Suppressor macrophage treated with lipopolysaccharide for 1 hour (primary cell): ENCODE measurements around the gene FBXL2.
"Not testable (repeated sequence)": the region's sequence is repeated elsewhere in the genome, so short reads cannot be mapped to it uniquely, and the experiment has no call there.

Experiments
- DNase-seq, 3 donors: peaks; one replicate each; pipeline ENCODE4 v3.0.0-alpha.2; 2020 to 2022

FBXL2 gene

DNA sequence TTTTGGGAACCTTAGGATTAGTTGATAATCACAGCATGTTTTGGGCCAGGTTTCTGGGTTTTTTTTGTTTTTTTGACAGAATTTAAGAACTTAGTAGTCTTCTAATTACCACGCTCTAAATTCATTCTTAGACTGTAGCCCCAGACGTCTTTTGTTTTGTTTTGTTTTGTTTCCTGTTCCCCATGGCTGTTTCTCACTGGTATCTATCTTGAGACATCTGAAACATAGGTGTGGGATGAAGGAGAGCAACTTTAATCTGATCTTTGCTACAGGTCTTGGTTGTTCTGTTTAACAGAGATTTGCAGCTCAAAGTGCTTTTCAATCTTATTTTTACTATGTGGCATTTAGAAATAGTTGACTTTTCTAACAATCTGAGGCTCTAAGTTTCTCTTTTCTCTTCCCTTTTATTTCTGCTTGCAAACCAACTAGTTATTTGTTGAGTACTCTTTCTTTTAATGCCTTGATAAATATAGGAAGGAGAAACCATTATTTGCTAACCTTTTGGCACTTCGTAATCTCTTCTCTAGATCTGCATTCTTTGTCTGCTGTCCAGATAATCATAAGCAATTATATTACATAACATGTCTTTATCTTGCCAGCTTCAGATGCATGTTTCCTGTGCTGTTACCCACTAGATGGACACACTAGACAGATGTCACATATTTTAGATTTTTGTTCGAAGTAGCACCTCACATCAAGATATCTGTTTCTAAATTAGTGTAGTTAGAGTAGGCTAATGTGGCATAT lies 40.9 kb downstream of the FBXL2 start:
- no peak for DNase-seq

DNA sequence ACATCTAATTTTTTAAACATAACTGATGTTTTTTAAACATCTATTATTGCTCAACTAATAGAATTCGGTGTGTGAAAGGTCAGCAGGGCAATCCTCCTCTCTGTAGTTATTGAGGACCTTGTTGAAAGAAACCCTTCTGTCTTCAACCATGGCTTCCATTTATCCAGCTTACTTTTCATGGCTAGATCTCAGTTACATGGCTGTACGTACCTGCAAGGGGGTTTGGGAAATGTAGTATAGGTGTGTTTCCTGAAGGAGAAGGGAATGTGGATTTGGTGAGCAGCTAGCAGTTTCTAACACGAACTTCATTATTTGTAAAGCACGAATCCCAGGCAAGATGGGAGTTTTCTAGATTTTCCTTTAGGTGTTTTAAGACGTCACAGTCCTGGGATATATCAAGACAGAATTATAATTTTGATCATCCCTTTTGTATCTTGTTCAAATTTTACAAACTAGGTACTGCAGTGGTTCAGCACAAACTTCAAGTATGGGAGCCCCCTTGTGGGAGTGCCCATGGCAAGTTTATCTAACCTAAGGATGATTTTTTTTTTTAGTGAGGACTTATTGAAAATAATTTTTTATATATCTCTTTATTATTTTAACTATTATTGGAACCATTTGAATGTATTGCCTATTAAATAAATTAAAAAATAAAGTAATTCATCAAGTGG lies 41.6 kb downstream of the FBXL2 start:
- no peak for DNase-seq

DNA sequence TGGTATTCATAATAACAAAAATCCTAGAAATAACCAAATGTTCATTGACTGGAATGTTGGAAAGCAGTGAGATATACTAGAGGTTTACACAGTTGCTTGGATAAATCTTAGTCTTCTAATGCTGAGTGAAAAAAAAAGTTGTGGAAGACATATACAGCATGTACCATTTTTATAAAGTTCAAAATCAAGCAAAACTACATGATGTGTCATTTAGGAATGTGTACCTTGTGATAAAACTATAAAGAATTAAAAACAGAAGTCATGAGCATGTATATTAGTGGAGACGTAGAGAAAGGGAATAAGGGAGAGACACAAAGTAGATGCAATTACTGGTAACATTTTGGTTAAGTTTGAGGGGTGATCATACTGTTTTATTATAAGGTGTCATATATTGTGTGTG lies 45.2 kb downstream of the FBXL2 start:
- DNase-seq: no peak

- DNase-seq: no peak
Measured at GRCh38 chr3:33331414-33331813, 54.2 kb downstream of the FBXL2 start.

GRCh38 chr3:33334364-33334763 lies 57.1 kb downstream of the FBXL2 start:
- DNase-seq: no peak

- not testable (repeated sequence) for DNase-seq
Measured at GRCh38 chr3:33338936-33339465, 61.8 kb downstream of the FBXL2 start.

GRCh38 chr3:33339758-33340157 lies 62.5 kb downstream of the FBXL2 start:
- DNase-seq: no peak

- no peak for DNase-seq
Measured at GRCh38 chr3:33355611-33356010, 78.4 kb downstream of the FBXL2 start.

- no peak for DNase-seq
Measured at GRCh38 chr3:33358172-33358781, 81.0 kb downstream of the FBXL2 start.

- DNase-seq: no peak
Measured at GRCh38 chr3:33360136-33360825, 83.0 kb downstream of the FBXL2 start.

DNA sequence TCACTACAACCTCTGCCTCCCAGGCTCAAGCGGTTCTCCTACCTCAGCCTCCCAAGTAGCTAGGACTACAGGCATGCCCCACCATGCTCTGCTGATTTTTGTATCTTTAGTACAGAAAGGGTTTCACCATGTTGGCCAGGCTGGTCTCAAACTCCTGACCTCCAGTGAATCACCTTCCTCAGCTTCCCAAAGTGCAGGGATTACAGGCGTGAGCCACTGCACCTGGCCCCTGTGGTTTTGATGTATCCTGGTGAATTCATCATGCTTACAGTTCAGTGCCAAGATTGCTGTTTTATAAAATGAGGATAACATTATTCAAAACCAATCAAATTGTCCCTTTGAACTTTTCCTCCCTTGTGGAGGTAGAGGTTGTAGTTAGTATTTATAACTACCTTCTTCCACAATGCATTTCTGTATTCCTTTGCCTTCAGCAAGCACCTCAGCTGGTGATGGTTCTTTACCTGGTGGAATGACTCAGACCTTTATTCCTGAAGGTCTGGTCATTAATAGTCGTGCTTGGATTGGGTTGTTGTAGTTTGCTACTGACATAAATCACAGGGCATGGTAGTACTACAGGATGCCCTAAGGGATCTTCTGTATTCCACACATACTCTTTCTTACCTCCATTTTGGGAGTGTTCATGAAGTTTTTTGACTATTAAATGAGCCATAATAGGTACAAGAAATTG lies 86.0 kb downstream of the FBXL2 start:
- no peak for DNase-seq

DNA sequence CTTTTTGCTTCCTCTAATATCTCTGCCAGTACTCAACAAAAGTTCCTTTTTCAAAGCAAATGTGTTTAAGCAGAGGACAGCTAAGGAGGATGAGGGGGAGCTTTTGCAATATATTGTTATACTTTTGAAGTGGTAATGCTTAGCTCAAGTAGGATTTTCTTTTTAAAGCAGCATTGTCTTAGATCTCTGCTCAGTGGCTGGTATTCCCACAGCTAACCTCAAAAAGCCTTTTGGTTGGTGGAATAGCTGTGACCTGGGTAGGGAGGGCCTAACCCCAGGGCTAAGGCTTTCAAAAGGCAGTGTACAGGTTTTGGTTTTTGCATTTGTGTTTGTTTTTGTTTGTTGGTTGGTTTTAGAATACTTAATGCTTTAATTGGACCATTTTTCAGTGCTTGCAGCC lies 86.8 kb downstream of the FBXL2 start:
- DNase-seq: no peak

DNA sequence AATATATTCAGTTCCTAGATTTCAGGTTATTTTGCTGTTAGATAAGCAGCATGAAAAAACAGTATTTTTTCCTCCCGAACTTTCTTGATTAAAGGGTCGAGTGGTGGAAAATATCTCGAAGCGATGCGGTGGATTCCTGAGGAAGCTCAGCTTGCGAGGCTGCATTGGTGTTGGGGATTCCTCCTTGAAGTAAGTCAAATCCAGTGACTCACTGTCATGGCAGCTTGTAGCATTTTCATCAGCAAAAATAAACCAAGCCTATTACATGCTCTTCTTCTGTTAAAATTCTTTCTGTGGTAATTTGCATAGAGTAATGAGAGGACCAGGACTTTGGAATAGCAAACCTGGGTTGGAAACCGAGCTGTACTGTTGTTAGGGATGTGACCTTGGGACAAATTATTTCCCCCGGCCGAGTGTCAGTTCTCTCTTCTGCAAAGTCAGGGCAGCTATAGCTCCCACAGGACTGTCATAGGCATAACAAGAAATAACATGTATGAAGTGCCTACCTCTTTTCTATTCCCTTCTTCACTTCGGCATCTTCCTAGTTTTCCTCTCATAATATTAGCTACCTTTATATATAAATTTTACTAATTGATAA lies 87.4 kb downstream of the FBXL2 start:
- DNase-seq: no peak

DNA sequence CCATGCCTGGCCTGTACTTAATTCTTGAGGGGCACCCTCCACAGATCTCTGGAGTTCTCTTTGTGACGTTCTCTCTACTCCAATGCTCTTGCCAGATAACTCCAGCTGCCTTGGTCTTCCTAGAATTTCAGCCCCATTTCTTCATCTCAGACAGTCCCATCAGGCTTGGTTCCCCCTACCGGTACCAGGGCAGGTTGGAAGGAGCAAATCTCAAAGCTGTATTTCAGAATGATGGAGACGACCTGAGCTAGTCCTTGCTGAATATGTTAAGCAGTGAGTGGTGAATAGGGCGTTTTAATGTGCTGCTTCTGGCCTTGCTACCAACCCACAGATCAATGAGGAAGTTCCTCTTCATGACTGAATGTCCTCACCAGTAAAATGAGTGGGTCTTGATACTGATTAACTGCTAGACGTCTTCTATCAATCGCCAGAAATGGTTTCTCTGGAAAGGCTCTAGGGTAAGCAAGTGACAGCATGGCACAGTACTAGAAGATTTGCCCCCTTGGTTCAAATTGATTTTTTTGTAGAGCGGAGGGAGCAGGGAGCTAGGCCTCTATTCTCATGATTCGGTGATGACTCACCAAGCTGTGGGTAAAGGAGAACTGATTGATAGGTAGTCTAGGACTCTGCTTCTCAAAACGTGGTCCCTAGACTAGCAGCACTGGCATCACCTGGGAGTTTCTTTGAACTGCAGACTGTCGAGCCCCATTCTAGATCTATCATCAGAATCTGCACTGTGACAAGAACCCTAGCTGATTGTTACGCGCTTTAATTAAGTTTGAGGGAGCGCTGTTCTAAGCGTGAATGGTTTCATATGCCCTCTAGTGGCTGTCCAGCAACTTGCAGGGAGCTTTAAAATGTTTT lies 95.2 kb downstream of the FBXL2 start:
- peak; percentile 51 to 65 (median 56) for DNase-seq

DNA sequence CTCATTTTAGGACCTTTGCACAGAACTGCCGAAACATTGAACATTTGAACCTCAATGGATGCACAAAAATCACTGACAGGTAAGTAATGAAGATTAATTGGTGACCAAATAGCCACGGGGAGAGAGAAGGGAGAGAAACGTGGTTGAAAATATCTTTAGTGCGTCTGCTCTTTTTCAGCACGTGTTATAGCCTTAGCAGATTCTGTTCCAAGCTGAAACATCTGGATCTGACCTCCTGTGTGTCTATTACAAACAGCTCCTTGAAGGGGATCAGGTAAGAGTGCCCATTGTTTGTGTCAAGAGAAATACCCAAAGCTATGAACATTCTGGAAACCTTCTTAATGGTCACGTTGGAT lies 95.8 kb downstream of the FBXL2 start:
- DNase-seq: no peak

DNA sequence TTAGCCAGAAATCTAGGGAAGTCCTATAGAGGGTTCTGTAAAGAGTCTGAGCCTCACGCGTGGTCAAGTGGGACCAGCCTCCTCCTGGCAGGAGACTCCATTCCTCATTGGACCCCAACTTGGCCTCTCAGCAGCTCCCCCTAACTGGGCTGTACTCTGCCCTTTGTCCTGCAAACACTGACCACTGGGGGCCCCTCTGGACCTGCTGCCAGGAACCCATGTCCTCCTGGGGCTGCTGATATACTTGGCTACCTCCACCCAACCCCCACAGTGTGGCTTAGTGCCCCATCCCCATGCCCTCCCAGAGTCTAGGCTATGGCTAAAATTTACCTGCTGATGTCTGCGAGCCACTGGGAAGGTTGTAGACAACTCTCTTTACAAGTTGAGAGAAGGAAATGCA lies 100.2 kb downstream of the FBXL2 start:
- no peak for DNase-seq

GRCh38 chr3:33377931-33378330 lies 100.7 kb downstream of the FBXL2 start:
- DNase-seq: peak; percentile 9 to 33 (median 19)

DNA sequence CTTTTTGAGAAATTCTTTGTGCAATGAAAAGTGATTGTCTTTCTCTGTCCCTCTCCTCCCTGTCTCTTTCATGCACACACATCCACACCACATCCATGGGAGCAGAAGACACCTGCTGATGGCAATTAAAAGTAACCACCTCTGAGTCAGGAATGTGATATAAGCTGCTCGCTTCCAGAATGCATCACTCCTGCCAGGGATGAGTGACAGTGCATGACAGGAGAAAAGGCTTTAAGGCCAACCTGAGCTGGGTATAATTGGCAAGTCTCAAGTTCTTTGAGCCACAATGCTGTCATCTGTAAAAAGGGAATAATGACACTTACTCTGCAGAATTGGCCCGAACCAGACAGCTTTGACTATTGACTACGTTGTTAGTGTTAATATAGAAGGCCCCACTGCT lies 103.4 kb downstream of the FBXL2 start:
- DNase-seq: no peak

GRCh38 chr3:33383951-33384350 lies 106.7 kb downstream of the FBXL2 start:
- DNase-seq: no peak

- DNase-seq: peak in 1 of 3 donors; percentile 7
Measured at GRCh38 chr3:33385423-33385822, 108.2 kb downstream of the FBXL2 start.

- no peak for DNase-seq
Measured at GRCh38 chr3:33386631-33387030, 109.4 kb downstream of the FBXL2 start.
